HG02642 (cell line): Measurements from ENCODE around the gene OSBPL9.
"Not testable (repeated sequence)": the region's sequence is repeated elsewhere in the genome, so short reads cannot be mapped to it uniquely, and the experiment has no call there.

Source experiments
- ATAC-seq: cut with Tn5 transposase; IDR thresholded peaks from one replicate; pipeline ENCODE4 v1.9.1; 2021; ENCODE audit warnings: mild to moderate bottlenecking; ENCODE audit not compliant: unreplicated experiment, poor library complexity

OSBPL9 gene

GRCh38 chr1:51731998-51732397 lies 115.1 kb downstream of the OSBPL9 start:
- no peak for ATAC-seq

- ATAC-seq, result no peak
Observed at GRCh38 chr1:51732701-51733425, 116.0 kb downstream of the OSBPL9 start.

- ATAC-seq, result not testable (repeated sequence)
Observed at GRCh38 chr1:51733426-51733774, 116.5 kb downstream of the OSBPL9 start.

- no peak for ATAC-seq
Observed at GRCh38 chr1:51733793-51734522, 117.1 kb downstream of the OSBPL9 start.

GRCh38 chr1:51734896-51735745 lies 118.2 kb downstream of the OSBPL9 start:
- ATAC-seq, result no peak

- ATAC-seq, result no peak
Observed at GRCh38 chr1:51735746-51736254, 118.9 kb downstream of the OSBPL9 start.

- no peak for ATAC-seq
Observed at GRCh38 chr1:51736702-51737101, 119.8 kb downstream of the OSBPL9 start.

- no peak for ATAC-seq
Observed at GRCh38 chr1:51738681-51739080, 121.8 kb downstream of the OSBPL9 start.

- no peak for ATAC-seq
Observed at GRCh38 chr1:51740652-51741051, 123.8 kb downstream of the OSBPL9 start.

GRCh38 chr1:51741121-51741681 lies 124.3 kb downstream of the OSBPL9 start:
- no peak for ATAC-seq

- no peak for ATAC-seq
Observed at GRCh38 chr1:51744506-51745303, 127.8 kb downstream of the OSBPL9 start.

GRCh38 chr1:51745304-51745570 lies 128.3 kb downstream of the OSBPL9 start:
- ATAC-seq, result no peak

GRCh38 chr1:51749151-51749550 lies 132.3 kb downstream of the OSBPL9 start:
- ATAC-seq, result no peak

- ATAC-seq, result no peak
Observed at GRCh38 chr1:51750218-51750617, 133.3 kb downstream of the OSBPL9 start.

- no peak for ATAC-seq
Observed at GRCh38 chr1:51750729-51751128, 133.8 kb downstream of the OSBPL9 start.

- ATAC-seq, result no peak
Observed at GRCh38 chr1:51752073-51752948, 135.4 kb downstream of the OSBPL9 start.

- ATAC-seq, result no peak
Observed at GRCh38 chr1:51753969-51754368, 137.1 kb downstream of the OSBPL9 start.

GRCh38 chr1:51754666-51755065 lies 137.8 kb downstream of the OSBPL9 start:
- no peak for ATAC-seq

- ATAC-seq, result no peak
Observed at GRCh38 chr1:51755437-51755836, 138.5 kb downstream of the OSBPL9 start.
